ENCODE results near the gene CHCHD4. TPM values are rescaled to one million over a fixed set of nuclear protein-coding genes. Genes with fewer than 3 reads are reported as not detected.

The CHCHD4 gene
- total RNA-seq, 2 experiments from 2014 or later = 27.6 to 30.2 TPM

DNA sequence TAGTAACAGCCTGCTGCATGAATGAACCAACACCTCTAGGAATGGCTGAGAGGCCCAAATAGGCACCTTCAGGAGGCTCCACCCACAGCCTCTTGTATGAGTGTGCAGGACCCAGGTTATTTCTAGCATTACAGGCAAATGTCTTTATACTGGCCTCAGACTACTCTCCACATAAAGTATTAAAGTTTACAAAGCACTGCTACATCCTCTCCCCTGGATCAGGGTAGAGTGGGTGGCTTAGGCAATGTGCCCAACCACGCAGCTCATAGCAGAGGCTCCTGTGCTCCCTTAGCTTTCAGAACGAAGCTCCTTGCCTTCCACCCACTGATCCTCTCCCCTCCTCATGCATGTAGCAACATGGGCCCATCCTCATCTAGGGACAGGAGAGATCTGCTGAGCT lies 16.5 kb upstream of the CHCHD4 start:
- no peak for ATAC-seq
- TF ChIP-seq, protein P1, sequence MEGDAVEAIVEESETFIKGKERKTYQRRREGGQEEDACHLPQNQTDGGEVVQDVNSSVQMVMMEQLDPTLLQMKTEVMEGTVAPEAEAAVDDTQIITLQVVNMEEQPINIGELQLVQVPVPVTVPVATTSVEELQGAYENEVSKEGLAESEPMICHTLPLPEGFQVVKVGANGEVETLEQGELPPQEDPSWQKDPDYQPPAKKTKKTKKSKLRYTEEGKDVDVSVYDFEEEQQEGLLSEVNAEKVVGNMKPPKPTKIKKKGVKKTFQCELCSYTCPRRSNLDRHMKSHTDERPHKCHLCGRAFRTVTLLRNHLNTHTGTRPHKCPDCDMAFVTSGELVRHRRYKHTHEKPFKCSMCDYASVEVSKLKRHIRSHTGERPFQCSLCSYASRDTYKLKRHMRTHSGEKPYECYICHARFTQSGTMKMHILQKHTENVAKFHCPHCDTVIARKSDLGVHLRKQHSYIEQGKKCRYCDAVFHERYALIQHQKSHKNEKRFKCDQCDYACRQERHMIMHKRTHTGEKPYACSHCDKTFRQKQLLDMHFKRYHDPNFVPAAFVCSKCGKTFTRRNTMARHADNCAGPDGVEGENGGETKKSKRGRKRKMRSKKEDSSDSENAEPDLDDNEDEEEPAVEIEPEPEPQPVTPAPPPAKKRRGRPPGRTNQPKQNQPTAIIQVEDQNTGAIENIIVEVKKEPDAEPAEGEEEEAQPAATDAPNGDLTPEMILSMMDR (IDR thresholded peaks at IDR 0.05) = no peak
- Mint-ChIP-seq H3K27ac (peak overlapping the region; percentile 85), H3K4me3 (no peak overlapping the region), H3K4me1 (ENCODE audit: low read depth) (peaks cover 43% of the 10 kb centered on the region), H3K36me3 (ENCODE audit: low read depth) (peaks cover 27% of the 10 kb centered on the region), H3K9me3 (no peaks in the 10 kb centered on the region), H3K27me3 (no peaks in the 10 kb centered on the region)
- POLR2A ChIA-PET = interaction anchor here (1.2 to 2.0 kb wide), 3 partner anchors 10 to 38 kb away, joined by 4 to 5 read pairs (median 4); partner anchors contain the start of genes LSM3 and XPC
- CTCF ChIA-PET = interaction anchor here (1.5 kb wide), 1 partner anchor 37 kb away, joined by 5 read pairs; the partner anchor contains the start of genes LSM3 and XPC
- no peak for DNase-seq
- intact Hi-C loops (cut with micrococcal nuclease) = loop anchor here (5.0 kb wide), 1 partner anchor 36 kb away; the partner anchor contains the start of genes LSM3 and XPC

DNA sequence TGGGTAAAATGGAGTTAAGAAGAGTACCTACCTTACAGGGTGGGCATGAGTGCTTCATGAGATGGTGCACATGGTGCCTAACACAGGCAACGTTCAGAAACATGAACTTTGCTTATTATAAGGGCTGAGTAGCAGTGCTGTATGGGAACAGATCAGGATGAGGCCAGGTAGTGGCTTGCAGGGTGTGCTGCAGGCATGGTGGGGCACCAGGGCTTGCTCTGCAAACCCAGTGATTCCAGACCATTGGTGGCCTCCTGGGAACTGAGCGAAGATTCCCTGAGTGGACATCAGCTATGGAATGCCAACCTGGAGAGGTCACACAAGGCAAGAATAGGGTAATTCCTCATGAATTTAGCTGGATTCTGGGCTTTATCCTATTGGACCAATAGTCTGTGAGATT lies 16.0 kb upstream of the CHCHD4 start:
- Mint-ChIP-seq H3K27me3 (no peaks in the 10 kb centered on the region), H3K9me3 (no peaks in the 10 kb centered on the region), H3K27ac (no peak overlapping the region), H3K4me3 (no peak overlapping the region), H3K4me1 (ENCODE audit: low read depth) (peaks cover 41% of the 10 kb centered on the region), H3K36me3 (ENCODE audit: low read depth) (peaks cover 30% of the 10 kb centered on the region)
- TF ChIP-seq, protein P1 (IDR thresholded peaks at IDR 0.05) = no peak
- ATAC-seq (no peak), DNase-seq (no peak)
- intact Hi-C loops (cut with micrococcal nuclease) = loop anchor here (5.0 kb wide), 1 partner anchor 37 kb away; the partner anchor contains the start of genes LSM3 and XPC
- CTCF ChIA-PET = interaction anchor here (1.5 kb wide), 1 partner anchor 38 kb away, joined by 5 read pairs; the partner anchor contains the start of genes LSM3 and XPC
- POLR2A ChIA-PET = interaction anchor here (1.0 to 2.0 kb wide), 4 partner anchors 10 to 38 kb away, joined by 3 to 4 read pairs (median 4); partner anchors contain the start of genes LSM3 and XPC

- ChIA-PET CTCF (no interaction called here), POLR2A (interaction anchor here (1.0 kb wide), 2 partner anchors 9 to 14 kb away, joined by 3 to 4 read pairs; no protein-coding TSS in a partner anchor)
- TF ChIP-seq, protein P1 (IDR thresholded peaks at IDR 0.05) = no peak
- Mint-ChIP-seq H3K4me3 (no peak overlapping the region), H3K27me3 (no peaks in the 10 kb centered on the region), H3K9me3 (no peaks in the 10 kb centered on the region), H3K36me3 (ENCODE audit: low read depth) (peaks cover 27% of the 10 kb centered on the region), H3K27ac (peak overlapping the region; percentile 43), H3K4me1 (ENCODE audit: low read depth) (peaks cover 36% of the 10 kb centered on the region)
- intact Hi-C loops (cut with micrococcal nuclease) = loop anchor here (5.0 kb wide), 1 partner anchor 38 kb away; the partner anchor contains the start of genes LSM3 and XPC
- no peak for DNase-seq
- ATAC-seq = no peak
Measured at GRCh38 chr3:14139771-14140170, 15.1 kb upstream of the CHCHD4 start.

DNA sequence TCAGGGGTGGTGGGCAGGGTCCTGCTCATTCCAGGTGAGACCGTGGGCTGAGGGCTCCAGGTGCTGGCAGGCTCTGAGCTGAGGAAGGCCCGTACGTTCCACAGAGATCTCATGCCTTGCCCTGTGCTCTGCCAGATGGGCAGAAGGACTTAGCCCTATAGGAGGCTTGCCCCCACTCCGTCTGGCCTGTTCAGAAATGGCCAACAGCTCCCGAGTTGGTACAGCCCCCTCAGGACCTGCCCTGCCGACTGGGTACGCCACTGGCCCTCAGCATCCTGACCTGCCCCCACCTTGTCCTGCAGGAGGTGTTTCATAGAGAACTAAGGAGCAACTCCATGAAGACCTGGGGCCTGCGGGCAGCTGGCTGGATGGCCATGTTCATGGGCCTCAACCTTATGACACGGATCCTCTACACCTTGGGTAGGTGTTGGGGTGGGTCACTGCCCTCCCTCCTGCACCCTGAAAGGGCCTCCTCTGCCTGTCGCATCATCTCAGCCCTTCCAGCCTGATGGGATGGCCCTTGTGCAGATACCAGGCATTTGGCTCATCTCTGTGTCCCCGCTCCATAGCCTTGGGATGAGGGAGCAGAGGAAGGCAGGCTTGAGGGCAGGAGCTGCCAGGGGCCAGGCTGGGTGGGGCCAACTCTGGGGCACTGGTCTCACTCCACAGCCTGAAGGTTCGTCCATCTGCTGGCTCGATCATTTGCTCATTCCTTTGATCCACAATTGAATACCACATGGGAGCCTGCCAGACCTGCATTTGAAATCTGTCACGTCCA lies 14.4 kb upstream of the CHCHD4 start:
- H3K4me3 Mint-ChIP-seq = no peak overlapping the region
- ChIA-PET CTCF (no interaction called here), POLR2A (interaction anchor here (0.5 to 2.8 kb wide), 3 partner anchors 12 to 14 kb away, joined by 3 to 9 read pairs (median 3); partner anchors contain the start of genes CHCHD4 and TMEM43)
- no peaks in the 10 kb centered on the region for H3K9me3 Mint-ChIP-seq
- peaks cover 27% of the 10 kb centered on the region for H3K36me3 Mint-ChIP-seq (ENCODE audit: low read depth)
- DNase-seq (no peak), ATAC-seq (no peak)
- peak overlapping the region; percentile 43 for H3K27ac Mint-ChIP-seq
- intact Hi-C loops (cut with micrococcal nuclease) = no loop called here
- TF ChIP-seq, protein P1 (IDR thresholded peaks at IDR 0.05) = no peak
- H3K27me3 Mint-ChIP-seq = no peaks in the 10 kb centered on the region
- H3K4me1 Mint-ChIP-seq (ENCODE audit: low read depth) = peaks cover 29% of the 10 kb centered on the region

Data from activated CD8-positive, alpha-beta T cell treated with anti-CD3 and anti-CD28 coated beads for 36 hours (primary cell).